Measurements from ENCODE around the gene RNF214.

RNF214 gene

DNA sequence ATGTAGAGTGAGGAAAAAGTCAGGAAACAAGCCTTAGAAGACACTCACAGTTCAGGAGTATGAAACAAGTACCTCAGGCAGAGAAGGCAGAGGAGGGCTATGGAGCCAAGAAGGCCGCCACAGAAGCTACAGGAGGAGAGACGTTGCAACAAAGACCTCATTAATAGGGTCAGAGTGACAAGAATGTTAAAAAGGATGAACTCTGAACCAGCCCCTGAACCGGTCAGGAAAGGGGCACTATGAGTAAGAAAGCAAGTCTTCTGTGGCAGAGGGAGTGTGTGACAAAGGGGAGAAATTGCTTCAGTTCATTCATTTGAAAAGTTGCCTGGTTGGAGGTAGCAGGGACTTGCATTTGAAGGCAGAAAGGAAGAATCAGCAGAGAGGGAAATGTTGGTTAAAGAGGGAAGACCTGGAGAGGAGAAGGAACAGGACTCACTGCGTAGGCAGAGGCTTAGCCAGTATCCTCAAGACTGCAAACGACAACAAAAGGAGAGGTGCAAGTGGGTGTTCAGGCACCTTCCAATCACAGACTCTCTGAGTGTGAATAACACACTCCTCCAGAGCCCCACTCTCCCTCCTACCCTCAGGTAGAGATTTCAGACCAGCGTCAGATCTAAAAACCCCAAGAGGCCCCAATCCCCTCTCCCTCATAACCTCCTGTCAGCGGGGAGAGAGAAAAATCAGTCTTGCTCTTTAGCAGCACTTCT, 17.9 kb upstream of the RNF214 start:
- DNase-seq (ENCODE audit: low spot score): no peak

DNA sequence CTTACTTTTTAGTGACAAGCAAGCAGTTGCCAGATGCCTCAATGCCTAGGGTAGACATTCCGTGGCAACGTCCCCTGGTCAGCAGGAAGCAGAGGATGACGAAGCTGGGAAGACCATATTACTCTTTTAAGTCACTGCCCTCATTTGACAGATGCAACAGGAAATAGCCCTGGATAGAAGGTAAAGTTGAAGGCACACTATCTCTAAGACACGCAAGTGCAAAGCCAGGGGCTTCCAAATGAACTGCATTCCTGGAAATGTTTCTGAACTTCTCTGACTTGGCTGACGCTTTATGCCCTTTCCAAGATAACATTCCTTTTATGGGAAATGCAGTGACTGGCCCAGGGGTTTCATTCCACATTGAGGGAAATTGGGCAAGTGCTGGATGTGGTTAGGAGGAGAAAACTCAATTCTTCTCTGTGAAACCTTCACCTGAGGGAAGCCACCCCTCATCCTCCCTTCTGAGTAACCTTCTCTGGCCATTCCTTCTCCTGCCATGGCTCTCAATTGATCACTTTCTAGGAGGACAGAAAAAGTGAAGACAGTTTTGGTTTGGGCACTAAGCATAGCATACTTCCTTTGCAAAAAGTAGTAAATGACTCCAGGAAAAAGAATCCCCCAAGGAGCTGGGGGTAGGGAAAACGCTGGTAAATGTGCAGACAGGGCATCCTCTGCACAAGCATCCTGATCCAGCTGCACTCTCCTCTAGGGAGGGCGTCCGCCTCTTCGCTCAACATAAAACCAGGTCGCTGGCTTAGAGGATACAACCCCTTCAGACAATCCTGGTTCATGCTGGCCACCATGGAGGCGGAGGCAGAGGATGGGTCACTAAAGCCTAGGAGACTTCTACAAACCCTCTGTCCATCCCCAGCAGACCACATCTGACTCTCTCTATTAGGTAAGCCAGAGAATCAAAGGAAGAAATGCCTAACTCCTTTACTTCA, 15.1 kb upstream of the RNF214 start:
- no peak for DNase-seq (ENCODE audit: low spot score)

DNA sequence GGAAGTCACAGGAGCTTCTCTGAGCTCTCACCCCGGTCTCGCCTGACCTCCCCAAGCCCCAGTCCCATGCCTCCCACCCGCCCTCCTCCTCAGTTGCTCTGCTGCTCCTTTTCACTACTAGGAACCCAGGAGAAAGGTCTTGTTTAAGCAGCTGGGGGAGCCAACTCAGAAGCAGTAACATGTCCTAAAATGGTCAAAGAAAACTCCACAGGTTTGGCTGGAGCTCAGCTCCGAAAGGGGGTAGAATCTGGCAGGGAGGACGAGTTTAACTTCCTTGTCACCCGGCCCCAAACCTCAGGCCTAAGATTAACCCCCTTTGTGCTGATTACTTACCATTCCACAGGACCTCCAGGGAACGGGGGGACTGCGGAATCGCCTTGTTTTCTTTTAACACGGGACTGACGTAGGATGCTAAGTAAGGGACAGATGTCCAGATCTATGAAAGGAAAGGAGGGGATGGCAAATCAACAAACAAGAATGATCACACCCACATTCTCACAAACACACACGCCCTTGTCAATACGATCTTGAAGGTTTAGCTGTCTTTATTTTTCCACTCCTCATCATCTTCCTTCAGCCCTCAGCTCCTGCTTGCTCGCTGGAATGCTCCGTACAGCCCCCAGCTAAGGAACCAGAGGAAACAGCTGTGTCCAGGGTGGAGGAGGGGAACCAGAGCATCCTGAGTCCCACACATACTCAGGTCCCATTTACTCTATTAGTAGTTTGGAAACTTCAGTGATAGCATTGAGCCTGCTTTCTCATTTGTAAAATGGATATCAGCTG, 14.1 kb upstream of the RNF214 start:
- DNase-seq (ENCODE audit: low spot score): no peak

DNA sequence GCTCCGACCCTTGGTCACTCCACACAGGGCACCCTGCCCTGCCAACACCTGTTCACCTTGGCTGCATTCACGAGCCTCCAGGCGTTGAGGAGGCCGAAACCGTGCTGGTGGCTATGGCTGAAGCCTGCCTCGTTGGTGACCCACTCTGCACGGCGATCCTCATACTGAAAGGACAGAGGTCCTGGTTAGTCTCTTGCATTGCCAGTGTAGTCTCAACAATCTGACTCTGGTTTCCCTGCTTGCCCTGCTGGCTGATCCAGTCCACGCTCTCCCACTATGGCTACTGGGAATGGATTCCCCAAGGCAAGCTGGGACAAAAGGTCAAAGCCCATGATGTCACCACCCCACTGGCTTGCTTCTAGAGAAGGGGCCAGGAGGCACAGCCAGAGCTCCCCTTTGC, 13.5 kb upstream of the RNF214 start:
- no peak for DNase-seq (ENCODE audit: low spot score)

GRCh38 chr11:117219455-117219854, 13.0 kb upstream of the RNF214 start:
- no peak for DNase-seq (ENCODE audit: low spot score)

DNA sequence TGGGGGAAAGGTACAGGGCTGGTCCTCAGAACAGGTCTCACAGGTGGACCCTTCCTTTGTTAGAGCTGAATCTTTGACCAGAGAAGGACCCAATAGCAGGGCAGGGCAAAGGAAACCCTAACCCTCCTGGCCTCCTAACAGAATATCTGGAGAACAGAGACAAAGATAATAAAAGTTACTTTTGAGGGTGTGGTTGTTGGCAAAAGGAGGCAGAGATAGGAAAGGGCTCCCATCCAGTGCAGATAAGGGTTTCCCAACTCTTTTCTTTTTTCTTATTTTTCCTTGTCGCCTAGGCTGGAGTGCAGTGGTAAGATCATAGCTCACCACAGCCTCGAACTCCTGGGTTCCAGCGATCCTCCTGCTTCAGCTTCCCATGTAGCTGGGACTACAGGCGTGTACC, 12.5 kb upstream of the RNF214 start:
- no peak for DNase-seq (ENCODE audit: low spot score)

GRCh38 chr11:117220568-117220967, 11.9 kb upstream of the RNF214 start:
- no peak for DNase-seq (ENCODE audit: low spot score)

GRCh38 chr11:117220999-117221774, 11.3 kb upstream of the RNF214 start:
- no peak for DNase-seq (ENCODE audit: low spot score)

DNA sequence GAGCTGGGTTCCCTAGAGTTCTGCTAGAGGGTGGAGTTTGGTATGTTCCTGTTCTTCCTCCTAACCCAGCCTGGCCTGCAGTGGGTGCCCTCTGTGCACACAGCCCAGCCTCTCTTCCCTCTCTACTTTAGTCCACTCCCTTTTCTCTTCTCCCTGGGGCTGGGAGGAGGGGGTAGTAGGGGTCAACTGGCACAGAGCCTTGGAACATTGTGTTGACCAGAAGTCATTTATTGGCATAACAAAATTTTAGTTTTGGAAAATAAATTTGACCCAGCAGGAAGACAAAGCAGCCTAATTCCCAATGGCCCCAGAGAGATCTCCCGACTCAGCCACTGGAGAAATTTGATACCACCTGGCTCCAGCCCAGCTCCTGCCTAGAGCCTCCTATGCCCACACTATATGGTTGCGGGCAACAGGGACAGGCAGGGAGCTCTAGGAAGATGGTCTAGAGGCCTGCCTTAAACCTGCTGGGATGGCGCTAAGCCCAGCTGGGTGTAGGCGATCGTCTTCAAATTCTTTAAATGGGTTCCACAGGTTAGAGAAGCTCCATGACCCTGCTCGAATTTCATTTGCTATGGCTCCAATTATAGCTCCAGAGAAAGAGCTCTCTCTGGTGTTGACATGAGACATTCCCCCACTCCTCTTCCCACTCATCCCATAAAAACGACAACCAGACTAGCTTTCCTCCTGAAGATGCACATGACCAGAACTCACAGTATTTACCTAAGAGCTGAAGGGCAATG, 10.5 kb upstream of the RNF214 start:
- DNase-seq (ENCODE audit: low spot score): no peak

GRCh38 chr11:117222991-117223740, 9.3 kb upstream of the RNF214 start:
- no peak for DNase-seq (ENCODE audit: low spot score)

- DNase-seq (ENCODE audit: low spot score): no peak
Measured at GRCh38 chr11:117223741-117224689, 8.5 kb upstream of the RNF214 start.

GRCh38 chr11:117225553-117226170, 6.8 kb upstream of the RNF214 start:
- no peak for DNase-seq (ENCODE audit: low spot score)

DNA sequence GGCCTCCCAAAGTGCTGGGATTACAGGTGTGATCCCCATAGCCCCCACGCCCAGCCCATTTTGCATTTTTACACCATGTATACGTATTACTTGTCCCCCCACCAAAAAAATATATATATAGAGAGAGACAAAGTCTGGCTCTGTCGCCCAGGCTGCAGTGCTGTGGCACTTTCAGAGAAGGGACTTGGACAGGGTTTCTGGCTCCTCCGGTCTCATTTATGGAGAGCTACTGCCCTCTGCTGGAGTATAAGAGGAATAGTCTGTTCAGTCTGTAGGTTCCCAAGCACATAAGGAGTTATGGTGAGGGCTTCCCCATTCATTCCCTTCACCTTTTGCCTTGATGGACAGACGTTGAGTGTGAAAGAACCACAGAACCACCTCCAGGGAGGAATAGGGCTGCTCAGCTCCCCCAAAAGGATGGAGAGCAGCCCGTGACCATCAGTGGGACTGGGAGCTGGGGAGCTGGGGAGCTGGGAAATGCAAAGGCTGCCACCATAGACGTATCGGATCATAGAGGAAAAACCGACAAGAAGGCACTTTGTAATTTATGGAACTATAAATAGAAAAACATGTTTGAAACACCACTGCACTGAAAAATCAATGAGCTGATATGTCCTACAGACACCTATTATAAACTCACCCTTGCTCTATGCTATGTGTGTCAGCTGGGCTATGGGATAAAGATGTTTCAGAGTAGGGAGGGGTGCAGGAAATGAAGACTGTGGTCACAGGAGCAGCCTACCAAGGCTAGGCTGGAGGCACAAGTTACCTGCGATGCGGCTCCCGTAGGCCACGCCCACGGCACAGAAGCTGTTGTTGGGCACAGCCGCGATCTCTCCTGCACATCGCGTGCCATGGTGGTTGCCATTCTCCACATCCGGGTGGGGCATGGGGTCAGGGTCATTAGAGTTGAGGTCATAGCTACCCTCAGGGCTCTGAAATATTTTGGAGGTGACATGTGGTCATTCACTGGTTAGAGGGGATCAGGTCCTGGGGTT, 5.8 kb upstream of the RNF214 start:
- peak; percentile 70 for DNase-seq (ENCODE audit: low spot score)

DNA sequence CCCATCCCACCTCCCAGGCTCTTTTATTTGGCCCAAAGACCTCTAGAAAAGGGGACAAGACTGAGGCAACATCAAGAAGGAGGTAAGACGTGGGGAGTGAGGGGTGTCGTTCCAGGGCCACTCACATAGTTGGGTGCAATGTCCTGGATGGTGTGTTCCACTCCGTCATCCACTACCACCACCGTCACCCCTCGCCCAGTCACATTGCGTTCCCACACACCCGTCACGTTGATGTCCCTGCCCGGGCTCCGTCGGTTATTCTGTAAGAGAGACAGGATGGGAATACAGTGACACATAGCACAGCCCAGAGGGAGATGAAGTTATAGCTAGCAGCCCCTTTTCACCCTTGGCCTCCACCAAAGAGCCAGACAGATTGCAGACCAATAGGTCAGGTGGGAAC, 4.4 kb upstream of the RNF214 start:
- no peak for DNase-seq (ENCODE audit: low spot score)

DNA sequence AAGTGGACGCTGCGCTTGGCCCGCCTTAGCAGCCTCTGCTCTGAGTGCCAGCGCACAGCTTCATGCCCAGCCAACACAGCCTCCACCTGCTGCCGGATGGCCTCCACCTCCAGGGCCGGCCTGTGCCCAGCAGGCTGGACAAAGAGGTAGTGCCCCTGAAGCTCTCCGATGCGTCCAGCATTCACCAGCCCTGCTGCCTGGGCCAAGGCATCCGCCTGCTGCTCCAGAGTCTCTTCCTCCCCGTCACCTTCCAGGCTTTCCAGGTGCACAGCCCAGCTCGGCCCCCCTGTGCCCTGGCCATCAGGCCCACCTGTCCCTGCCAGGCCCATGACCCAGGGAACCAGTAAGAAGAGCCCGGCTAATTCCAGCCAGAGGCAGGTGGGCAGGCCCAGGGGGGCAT, 3.1 kb upstream of the RNF214 start:
- DNase-seq (ENCODE audit: low spot score): no peak

DNA sequence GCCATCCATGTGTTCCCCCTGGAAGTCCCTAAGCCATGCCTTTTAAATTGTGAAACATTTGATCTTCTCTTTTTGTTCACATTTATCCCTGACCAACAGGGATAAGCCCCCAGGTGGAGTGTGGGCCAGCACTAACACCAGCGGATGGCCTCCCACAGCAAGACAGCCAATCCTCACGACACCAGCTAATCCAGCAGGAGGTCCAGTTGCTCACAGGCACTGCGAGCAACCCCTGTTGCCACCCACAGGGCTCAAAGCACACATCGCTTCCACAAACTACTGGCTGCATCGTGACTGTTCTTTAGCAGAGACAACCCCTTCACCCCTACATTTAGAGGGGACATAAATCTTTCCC, 2.6 kb upstream of the RNF214 start:
- no peak for DNase-seq (ENCODE audit: low spot score)

GRCh38 chr11:117230286-117230961, 2.0 kb upstream of the RNF214 start:
- DNase-seq (ENCODE audit: low spot score): peak; percentile 68
